Ureter (tissue), 1 donor: Measurements from ENCODE around the gene CMTM2. TPM values are rescaled to one million over a fixed set of nuclear protein-coding genes. Genes with fewer than 3 reads are reported as not detected.
"Not testable (repeated sequence)": the region's sequence is repeated elsewhere in the genome, so short reads cannot be mapped to it uniquely, and the experiment has no call there.

Experiments used
- DNase-seq: peaks from one replicate; pipeline ENCODE4 v3.0.0-alpha.2; 2020; ENCODE audit warnings: low spot score
- total RNA-seq: library from RNA; stranded (reverse); gene quantifications from one replicate; pipeline ENCODE4 v1.2.4, GENCODE V29; 2023
- donor health status: DM: yes; HTN: yes; CAD: no.

CMTM2 gene
- total RNA-seq, 1 donor from 2014 or later = not detected

DNA sequence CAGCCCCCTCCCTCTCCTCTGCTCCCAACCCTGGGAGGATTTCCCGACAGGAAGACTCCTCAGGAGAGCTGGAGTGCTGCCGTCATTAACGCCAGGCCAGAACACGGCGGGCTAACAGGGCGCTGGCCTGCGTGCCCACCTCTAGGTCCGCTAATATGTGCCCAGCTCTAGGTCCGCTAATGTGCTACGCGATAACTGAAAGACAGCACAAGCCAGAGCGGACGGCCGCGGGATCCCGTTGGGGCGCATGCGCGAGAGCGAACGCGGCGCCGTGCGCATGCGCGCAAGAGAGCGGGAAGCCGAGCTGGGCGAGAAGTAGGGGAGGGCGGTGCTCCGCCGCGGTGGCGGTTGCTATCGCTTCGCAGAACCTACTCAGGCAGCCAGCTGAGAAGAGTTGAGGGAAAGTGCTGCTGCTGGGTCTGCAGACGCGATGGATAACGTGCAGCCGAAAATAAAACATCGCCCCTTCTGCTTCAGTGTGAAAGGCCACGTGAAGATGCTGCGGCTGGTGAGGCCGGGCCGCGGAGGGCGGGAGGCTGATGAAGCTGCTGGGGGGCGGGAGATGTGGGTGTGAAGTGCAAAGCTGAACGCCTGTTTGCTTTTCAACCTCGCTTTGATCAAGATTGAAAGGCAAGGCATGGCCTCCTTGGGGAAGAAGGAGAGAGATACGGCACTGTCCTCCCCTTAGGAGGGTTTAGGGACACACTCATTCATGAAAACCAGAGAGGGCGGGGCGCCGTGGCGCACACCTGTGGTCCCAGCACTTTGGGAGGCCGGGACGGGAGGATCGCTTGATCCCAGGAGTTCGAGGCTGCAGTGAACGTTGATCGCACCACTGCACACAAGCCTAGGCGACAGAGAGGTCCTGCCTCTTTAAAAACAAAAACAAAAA lies 26.7 kb upstream of the CMTM2 start, which contains the start of gene CKLF:
Gene CKLF (plus strand): TSS at position 291 of the 892 bp plus-strand sequence. CDS start 140 bp downstream, at position 431.
- DNase-seq = peak; percentile 90

DNA sequence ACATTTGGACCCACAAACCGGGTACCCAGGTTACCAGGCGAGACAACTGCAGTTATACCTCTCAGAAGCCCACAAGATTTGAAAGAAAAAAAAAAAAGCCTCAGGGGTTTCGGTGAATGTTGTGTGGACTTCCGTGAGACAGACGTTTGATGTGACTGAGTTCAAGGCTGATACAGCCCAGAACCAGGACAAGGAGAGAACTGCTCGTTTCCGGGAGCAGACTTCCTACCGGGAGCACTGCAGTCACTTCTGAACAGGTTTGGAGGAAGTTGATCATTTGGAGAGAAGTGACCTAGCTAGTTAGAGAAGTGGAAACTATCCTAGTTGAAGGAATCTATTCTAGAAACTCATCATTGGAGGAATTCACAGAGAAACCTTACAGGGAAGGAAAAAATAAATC lies 26.0 kb upstream of the CMTM2 start:
- DNase-seq = no peak

DNA sequence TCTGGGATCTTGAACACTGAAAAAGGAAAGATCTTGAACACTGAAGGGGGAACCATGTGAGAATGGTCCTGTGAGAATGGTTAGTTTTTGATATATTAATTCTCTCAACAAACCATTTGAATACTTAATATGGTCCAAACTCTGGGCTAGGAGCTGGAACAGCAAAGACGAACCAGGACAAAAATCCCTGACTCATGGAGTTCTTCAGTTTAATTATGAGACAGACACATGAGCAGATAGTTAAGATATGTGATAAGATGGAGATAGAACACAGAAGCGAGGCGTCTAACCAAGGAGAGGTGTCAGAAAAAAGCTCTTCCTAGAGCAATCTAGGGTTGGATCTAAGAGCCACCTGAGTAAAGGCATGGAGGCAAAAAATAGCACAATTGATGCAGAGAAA lies 25.2 kb upstream of the CMTM2 start:
- no peak for DNase-seq

DNA sequence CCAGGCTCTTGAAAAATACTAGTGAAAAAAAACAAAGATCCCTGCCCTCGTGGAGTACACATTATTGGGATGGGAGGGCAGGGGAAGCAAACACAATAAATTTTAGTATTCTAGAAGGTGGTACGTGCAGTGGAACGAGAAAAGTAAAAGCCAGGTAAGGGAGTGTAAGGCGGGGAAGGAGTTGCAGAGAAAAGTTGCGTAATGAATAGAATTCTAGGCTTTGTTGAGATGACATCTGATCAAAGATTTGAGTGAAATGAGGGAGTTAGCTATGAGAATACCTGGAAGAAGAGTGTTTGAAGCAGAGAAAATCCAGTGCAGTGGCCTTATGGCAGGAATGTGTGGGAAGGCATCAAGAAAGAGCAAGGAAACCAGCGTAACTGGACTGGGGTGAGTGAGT lies 24.8 kb upstream of the CMTM2 start:
- no peak for DNase-seq

DNA sequence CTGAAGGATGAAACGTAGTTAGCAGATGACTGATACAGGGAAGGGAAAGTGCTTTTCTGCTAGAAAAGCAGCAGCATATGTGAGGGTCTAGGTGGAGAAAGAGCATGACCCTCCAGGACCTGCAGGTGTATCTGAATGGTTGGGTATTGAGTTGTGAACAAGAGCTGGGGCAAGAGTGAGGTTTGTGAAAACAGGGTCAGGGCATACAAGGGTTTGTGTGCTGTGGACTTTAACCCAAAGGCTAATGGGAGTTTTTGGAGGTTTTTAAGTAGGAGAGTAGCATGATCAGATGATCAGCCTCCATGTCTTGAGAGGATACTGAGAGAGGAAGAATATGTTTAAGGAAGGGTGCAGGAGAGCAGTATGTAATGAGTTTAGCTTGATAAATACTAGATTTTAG lies 19.2 kb upstream of the CMTM2 start:
- DNase-seq = no peak

DNA sequence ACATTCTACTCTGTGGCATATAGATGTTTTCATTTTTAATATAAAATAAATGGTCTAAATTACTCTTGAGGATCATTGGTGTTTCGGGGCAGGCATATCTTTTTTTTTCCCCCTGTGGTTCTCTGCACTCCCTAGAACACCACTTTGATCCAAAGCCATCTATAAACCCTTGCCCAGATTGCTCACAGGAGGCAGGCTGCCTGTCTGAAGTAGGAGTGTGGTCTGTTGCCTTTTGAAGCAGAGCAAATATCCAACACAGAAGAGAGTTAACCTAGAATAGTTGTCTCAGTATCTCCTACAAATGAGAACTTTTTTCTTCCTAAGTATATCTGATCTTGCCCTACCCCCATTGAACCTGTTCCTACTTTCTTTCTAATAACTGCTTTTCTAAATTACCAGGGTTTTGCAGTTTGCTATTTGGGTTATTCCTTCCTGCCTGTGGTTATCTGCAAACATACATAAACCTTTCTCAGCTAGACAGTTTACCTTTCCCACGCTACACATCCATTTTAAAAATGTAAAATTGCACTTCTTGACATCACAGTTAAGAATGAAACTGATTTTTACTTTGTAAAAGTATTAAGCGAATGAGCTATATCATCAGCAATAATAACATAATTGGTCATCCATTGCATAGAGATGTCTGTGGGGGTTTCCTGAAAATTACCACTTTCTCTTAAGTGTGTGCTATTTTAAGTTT lies 17.7 kb upstream of the CMTM2 start:
- no peak for DNase-seq

DNA sequence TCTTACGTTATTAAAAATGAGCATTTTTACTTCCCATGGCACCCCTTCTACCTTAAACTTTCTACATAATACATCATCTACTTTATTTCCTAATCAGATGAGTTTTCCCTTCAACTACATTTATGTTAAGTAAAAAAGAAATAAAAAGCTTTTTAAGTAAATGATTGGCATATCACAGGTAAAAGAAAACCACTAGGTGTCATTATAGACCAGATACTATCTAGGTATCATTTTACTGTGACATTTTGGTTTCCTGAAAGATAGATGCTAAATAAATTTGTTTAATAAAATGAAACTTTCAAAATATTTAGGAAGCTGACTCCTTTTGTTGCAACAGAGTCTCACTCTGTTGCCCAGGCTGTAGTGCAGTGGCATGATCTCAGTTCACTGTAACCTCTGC lies 16.9 kb upstream of the CMTM2 start:
- DNase-seq = no peak

DNA sequence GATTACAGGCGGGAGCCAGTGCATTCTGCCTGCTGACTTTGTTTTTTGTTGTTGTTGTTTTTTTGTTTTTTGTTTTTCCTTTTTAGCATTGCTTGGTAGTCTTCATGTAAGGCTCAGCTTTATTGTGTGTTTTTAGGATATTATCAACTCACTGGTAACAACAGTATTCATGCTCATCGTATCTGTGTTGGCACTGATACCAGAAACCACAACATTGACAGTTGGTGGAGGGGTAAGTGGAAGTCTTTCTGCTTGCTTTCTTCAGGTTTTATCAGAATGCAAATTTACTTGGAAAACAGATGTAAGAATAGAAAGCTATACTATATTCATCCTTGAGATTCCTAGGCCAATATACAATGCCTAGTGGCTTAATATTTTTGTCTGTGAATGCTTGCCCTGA lies 16.3 kb upstream of the CMTM2 start:
- no peak for DNase-seq

DNA sequence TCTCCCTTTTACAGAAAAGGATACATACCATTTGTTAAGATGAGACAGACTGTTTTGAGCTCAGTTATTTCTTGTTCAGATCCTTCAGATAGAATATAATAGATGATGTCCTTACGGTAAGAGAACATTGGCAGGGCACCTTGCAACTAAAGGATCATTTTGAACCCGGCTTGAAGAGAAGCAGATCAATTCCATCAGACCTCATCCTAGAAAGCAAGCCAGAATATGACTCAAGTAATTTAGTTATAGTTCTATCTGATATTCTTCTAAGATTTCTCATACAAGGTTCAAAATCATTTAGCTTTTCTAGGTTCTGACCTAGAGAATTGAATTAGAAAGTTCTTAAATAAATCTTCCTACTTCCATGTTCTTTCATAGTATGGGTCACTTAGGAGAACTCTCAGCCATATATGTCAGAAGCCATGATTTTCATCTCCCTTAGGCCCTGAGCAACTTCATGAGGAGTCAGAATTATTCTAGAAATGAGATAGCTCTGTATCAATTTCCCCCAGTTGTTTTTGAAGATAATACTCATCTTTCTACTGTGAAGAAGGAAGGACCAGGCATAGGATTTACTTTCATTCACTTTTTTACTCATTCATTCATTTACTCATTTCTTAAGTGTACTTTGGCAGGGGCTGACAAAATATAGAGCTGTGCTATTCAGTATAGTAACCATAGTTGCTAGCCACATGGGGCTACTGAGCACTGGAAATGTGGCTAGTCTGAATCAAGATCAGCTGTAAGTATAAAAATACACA lies 15.5 kb upstream of the CMTM2 start:
- no peak for DNase-seq

DNA sequence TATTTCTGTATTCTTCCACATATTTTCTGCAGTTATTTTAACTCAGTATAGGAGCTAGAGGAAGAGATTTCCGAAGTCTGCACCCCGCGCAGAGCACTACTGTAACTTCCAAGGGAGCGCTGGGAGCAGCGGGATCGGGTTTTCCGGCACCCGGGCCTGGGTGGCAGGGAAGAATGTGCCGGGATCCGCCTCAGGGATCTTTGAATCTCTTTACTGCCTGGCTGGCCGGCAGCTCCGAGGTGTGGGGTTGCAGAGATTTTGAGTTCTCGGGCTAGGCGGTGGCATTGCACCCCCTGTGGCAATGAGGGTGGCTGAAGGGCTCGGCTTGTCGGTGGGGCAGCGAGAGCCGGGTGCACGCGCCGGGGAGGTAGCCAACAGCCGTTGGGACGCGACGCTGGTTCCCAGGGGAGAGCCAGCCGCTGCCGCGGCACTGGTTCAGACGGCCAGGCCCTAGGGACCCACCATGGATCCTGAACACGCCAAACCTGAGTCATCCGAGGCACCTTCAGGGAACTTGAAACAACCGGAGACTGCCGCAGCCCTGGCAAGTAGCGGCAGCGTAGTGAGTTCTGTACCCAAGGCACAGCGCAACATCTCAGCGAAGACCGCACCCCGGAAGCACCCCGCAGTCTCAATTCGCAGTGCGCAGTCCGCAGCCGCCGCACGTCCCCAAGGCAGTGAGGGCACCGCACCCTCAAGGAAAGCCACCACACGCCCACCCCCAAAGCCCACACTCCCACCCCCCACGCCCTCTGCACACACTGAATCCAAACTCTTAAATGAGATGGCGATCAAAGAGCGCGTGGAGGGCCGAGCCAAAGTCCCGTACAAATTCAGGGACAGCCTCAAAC lies 13.0 kb upstream of the CMTM2 start, which contains the start of gene CMTM1:
Gene CMTM1 (plus strand): TSS at position 389 of the 851 bp plus-strand sequence. CDS start 75 bp downstream, at position 464.
- no peak for DNase-seq

DNA sequence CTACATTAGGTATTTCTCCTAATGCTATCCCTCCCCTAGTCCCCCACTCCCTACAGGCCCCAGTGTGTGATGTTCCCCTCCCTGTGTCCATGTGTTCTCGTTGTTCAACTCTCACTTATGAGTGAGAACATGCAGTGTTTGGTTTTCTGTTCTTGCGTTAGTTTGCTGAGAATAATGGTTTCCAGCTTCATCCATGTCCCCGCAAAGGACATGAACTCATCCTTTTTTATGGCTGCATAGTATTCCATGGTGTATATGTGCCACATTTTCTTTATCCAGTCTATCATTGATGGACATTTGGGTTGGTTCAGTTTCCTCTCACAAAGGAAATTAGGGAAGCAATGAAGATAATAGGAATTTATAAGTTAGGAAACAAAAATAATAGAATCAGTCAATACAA lies 12.0 kb upstream of the CMTM2 start:
- DNase-seq = not testable (repeated sequence)

DNA sequence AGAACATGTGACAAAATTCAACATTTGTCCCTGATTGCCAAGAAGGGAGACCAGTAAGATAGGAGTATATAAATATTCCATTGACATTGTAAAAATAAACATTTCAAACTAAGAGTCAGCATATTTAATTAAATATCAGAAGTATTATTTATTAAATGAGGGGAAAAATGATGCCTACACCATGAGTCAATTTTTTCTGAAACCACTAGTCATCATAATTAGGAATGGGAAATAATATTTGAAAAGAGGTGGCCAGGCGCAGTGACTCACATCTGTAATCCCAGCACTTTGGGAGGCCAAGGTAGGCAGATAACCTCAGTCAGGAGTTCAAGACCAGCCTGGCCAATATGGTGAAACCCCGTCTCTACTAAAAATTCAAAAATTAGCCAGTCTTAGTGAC lies 10.9 kb upstream of the CMTM2 start:
- DNase-seq = no peak

DNA sequence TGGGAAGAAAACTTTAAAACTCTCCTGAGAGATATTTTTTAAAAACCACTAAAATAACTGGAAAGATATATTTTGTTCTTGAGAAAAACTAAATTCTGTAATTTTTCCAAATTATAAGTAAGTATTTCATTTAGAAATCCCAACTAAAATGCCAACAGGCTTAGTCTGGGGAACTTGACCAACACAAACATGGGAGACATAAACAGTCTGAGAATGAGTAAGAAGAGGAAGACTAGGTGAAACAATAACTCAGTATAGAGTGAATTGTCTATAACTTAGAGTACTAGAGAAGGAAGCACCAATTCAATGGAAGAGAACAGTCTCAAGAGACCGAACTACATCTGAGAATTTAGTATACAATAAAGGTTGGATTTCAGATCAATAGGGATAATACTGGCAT lies 10.1 kb upstream of the CMTM2 start:
- DNase-seq = no peak

DNA sequence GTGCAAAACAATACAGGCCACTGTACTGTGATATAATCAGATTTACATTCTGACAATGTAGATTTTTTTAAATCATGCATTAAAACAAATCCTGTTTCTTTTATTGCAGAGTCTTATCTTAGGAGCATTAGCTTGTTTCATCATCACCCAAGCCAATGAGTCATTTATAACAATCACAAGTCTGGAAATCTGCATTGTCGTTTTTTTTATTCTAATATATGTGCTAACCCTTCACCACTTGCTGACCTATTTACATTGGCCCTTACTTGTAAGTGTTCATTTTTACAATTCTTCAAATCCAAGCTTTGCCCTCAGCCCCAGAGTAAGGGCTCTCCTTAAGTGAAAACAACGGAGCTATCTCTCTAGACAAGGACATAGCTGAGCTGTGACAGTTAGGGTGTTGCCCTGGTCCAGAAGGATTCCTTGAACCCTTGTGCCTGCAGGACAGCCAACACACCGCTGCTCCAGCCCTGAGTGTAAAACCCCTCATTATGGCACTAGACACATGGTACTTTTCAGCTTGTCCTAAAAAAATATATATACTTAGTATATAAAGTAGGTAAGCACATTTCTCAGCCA lies 9.3 kb upstream of the CMTM2 start:
- no peak for DNase-seq

DNA sequence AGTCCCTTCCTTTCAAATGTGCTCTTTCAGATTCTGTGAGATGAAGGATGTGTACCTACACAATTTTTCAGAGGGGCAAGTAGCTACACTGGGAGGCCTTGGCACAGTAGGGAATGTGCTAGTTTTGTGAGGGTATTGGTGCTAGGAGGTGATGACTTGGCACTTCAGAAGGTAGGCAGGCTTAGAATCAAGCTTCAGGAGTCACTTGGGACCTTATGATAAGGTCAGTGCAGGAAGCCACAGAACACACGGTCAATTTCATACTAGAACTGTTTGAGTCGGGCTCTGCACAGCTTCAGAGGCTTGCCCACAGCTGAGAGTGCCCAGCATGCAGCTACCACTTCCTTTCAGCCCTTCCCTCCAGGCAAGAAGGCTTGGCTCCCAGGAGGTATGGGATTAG lies 6.9 kb upstream of the CMTM2 start:
- no peak for DNase-seq

DNA sequence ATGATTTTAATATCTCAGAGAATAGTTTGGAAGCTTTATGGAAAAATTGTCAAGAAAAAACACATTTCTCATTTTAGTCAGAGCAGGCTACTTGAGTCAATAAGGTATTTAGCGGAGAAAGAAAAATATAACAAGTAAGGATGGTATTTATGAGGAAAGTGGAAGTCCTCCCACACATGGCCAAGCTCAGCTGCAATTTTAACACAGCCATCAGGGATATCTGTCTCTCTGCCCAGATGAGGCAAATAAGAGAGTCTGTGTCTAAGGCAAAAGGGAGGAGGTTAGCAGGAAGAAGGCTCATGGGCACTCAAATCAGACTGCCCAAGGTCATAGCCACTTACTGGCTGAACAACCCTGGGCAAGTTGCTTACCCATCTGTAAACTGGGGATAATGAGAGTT lies 5.2 kb upstream of the CMTM2 start:
- DNase-seq = no peak

DNA sequence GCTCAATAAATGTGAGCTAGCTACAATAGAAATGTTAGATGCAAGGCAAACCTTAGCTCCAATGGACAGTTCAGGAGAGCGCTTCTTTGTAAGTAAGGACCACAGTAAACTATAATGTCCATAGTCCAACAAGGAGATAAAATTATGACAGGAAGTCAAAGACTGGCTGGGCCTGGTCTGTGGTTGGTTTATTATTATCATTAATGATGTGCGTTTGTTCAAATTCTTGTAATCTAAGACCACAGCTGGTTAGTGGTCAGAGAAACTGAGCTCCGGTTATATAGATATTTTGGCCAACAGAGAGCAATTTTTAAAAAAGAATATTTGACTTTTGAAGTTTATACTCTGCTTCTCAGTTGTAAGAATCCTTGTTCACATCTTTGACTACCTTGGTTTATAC lies 4.7 kb upstream of the CMTM2 start:
- DNase-seq = no peak

DNA sequence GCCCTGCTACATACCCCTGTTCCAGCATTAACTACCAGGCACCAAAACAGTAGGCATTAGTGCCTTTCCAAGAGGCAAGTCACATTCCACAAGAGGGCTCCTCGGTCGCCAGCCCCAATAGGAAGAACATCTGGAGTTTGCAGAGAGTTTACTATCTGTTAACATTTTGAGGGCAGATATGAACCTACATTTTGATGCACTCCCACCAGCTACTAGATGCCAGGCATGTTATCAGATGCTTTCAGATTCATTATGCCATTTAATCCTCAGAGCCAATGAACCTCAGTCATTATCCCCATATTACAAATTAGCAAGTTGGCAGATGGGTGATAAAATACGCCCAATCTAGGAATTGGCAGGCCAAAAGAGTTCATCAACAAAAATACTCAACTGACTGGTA lies 4.2 kb upstream of the CMTM2 start:
- DNase-seq = no peak

DNA sequence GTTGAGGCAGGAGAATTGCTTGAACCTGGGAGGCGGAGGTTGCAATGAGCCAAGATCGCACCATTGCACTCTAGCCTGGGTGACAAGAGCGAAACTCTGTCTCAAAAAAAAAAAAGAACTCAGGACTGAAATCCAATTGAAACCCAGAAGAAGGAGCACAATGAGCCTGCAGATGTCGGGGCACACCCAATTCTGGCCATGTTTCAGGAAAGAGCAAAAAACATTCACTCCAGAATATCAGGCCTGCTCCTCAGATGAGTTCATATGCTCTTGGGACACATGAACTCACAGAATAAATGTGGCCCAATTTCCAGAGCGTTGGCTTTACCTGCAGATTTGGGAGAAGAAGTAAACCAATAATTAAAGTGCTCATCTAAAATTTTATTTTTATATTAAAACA lies 3.0 kb upstream of the CMTM2 start:
- DNase-seq = no peak

DNA sequence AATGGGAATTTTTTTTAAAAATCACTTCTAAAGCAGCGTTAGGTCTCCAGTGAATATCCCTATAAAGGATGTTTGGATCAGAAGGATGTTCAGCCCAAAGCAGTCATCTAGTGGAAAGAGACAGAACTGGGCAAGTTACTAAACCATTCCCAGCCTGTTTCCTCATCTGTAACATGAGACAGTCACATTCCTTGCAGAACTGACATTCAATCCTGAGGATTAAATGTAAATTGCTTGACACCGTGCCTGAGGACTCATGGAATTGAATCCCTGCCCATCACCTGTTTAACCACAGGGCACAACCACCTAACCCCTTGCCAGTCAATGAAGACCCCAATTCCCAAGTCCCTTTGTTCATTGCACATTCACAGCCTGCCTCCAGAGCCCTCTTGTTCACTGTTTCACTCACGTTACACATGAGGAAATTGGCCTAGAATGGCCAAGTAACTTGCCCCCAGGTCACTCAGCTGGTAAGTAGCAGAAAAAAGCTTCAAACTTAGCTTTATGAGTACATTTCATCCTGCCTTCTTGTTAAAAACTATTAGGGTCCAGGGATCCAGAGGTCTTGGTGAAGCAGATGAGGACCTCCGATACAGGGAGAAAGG lies 1.4 kb downstream of the CMTM2 start:
- no peak for DNase-seq
